Left hindlimb (tissue), 1 donor: ENCODE results near the gene EBLN2.

ENCODE experiments used
- DNase-seq: peaks from one replicate; pipeline ENCODE4 v3.0.0-alpha.2; 2018

EBLN2 gene

GRCh38 chr3:73061416-73061815 is at the start of gene EBLN2:
Gene EBLN2, plus strand, starts transcription at chr3:73061659. Its CDS starts 423 bp downstream, at chr3:73062082.
- DNase-seq, result no peak

DNA sequence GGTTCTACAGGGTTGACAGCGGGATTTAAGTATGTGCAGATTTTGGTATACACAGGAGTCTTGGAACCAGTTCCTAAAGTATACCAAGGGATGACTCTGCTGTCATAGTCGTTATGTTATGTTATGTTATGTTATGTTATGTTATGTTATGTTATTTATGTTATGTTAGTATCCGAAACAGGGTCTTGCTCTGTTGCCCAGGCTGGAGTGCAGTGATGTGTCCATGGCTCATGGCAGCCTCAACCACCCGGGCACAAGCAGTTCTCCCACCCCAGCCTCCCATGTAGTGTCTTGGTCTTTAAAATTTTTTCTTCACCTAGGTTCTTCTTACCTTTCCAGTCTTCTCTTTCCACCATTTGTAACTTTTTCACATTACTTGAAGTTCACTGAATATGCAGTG is 43.2 kb upstream of the EBLN2 start:
- DNase-seq, result no peak

- DNase-seq, result no peak
Measured at GRCh38 chr3:73018790-73019441, 42.5 kb upstream of the EBLN2 start.

DNA sequence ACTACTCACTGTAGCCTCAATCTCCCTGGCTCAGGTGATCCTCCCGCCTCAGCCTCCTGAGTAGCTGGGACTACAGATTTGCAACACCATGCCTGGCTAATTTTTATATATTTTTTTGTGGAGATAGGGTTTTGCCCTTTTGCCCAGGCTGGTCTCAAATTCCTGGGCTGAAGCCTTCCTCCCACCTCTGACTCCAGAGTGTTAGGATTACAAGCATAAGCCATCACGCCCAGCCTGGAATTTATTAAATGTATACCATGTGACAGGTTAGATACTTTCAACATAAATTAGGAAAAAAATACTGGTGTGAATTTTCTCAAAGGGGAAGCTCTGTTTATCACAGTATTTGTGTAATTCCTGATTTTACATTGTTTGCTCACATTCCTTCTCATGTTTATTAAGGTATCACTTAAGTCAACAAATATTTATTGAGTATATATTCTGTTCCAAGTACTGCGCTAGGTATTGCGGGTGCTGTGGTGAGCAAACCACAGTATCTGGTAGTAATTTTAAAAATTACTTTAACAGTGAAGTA is 40.1 kb upstream of the EBLN2 start:
- no peak for DNase-seq

GRCh38 chr3:73024836-73025235 is 36.6 kb upstream of the EBLN2 start:
- DNase-seq, result no peak

DNA sequence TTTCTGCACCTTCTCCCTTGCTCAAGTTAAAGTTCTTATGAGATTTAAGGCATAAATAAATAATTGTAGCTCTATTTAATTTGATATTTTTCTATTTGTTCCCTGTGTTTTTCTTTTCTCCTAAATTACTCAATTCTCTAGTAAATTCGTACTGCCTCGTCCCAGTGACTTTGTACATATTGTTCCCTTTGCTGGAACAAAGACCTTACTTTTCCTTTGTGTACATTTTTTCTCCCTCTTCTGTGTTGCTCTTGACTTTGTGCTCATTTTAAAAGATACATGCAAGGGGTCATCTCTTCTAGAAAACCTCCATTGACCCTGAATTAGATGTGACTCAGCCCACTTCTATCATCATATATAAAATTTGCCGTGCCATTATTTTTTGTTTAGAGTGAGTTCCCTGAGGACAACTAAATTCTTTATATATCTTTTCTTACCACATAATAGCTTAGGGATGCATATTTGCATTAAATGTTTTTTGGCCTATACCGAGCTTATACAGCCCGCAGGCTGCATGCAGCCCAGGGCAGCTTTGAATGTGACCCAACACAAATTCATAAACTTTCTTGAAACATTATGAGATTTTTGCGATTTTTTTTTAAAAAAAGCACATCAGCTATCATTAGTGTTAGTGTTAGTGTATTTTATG is 35.2 kb upstream of the EBLN2 start:
- no peak for DNase-seq

- no peak for DNase-seq
Measured at GRCh38 chr3:73026760-73027113, 34.7 kb upstream of the EBLN2 start.

DNA sequence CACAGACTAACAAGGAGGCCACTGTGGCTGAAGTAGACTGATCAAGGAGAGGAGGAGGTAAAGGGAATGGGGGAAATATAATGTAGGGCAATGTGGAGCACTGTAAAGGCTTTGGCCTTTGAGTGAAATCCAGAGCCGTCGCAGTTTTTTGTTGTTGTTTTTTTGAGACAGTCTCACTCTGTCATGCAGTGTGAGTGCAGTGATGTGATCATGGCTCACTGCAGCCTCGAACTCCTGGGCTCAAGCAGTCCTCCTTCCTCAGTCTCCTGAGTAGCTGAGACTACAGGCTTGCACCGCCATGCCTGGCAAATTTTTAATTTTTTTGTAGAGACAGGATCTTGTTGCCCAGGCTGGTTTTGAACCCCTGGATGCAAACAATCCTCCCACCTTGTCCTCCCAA is 32.7 kb upstream of the EBLN2 start:
- no peak for DNase-seq

DNA sequence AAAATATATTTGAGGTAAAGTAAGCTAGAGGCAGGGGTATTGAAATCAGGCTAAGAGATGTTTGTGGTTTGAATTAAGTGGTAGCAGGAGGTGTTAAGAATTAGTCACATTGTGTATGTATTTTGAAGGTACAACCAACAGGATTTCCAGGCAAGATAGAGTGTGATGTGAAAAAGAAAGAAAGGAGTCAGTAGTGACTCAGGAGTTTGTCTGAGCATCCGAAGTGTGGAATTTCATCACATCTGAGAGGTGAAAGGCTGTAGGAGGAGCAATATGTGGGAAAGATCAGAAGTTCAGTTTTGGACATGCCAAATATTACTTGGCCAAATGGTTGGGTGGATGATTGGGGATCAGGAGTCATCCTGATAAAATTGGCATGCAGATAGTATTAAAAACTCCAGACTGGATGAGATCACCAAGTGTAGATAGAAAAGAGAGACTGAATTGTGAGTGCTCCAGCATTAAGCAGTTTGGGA is 32.1 kb upstream of the EBLN2 start:
- DNase-seq, result no peak

DNA sequence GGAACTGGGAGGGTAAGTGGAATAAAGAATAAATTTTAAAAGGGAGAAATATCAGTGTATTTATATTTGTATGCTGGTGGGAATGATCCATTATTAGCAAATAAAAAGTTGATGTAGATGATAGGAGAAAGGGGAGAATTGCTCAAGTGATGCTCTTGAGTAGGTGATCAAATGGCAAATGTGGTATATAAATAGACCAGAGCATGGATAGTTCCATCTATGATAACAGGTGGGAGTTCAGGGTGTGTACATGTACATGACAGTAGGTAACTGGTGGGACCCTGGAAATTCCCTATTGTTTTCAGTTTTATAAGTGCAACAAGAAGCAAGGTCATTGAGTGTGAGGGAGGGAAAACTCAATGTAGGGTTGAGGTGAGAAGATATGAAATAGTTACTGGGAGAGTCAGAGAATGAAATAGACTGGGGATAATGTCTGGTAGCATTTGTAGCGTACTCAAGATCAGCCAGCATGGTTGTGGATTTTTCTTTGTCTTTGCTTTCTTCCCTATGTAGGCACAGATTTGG is 31.3 kb upstream of the EBLN2 start:
- DNase-seq, result no peak

GRCh38 chr3:73031573-73032103 is 29.8 kb upstream of the EBLN2 start:
- DNase-seq, result no peak

DNA sequence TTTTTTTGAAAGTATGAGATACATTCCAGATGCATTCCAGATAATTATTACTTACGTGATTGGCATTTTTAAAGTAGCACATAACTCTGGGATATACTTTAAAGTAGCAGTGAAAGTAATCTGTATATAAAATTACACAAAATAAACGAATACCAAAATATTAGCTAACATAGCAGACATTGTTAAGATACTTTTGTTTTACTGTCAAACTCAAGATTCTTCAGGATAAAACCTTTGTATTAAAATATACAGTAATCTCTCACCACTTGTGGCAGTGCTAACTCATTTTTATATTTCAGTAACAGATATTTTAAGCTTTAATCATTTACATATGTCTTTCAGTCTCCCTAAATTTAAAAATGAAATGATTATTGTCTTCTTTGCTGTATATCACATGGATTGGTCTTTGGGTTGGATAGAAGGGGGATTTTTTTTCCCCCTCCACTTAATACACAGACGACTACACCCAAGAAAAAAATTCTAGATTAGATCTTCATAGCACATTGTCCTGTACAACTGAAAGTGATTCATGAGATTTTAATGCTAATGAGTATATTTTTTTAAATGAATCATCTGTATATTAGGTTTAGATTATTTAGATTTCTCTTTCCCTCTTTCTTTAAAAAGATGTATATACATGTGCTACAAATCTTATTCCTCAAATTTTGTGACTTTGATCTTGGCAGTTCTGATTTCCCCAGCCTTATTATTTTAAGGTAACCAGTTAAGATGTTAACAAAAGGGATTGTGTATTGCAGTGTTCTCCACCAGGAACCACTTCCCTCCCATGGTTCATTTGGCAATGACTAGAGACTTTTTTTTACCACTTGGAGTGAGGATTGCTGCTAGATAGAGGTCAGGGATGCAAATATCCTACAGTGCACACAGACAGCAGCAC is 24.5 kb upstream of the EBLN2 start:
- no peak for DNase-seq

GRCh38 chr3:73041537-73041936 is 19.9 kb upstream of the EBLN2 start:
- DNase-seq, result no peak

DNA sequence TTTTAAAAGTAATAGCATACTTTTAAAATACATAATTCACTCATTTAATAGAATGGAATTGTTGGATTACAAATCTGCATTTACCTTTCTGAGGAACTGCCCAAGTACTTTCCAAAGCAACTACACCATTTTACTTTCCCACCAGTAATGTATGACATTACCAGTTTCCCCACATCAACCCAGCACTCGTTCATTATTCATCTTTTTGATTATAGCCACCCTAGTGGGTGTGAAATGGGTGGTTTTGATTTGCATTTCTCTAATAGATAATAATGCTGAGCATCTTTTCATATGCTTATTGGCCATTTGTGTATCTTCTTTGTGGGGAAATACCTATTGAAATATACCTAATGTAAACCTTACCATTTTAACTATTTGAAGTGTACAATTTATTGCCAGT is 18.0 kb upstream of the EBLN2 start:
- DNase-seq, result no peak

DNA sequence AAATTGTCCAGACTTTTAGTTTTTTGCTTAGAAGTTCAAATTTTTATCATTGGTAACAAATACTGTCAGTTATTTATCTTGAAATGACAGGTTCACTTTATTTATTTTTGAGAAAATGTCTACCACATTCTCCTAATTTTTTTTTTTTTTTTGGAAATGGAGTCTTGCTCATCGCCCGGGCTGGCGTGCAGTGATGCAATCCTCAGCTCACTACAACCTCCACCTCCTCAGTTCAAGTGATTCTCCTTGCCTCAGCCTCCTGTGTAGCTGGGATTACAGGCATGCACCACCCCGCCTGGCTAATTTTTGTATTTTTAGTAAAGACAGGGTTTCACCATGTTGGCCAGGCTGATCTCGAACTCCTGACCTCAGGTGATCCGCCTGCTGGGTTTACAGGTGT is 16.1 kb upstream of the EBLN2 start:
- DNase-seq, result no peak

GRCh38 chr3:73046195-73046594 is 15.3 kb upstream of the EBLN2 start:
- no peak for DNase-seq

GRCh38 chr3:73049319-73049718 is 12.1 kb upstream of the EBLN2 start:
- DNase-seq, result no peak

DNA sequence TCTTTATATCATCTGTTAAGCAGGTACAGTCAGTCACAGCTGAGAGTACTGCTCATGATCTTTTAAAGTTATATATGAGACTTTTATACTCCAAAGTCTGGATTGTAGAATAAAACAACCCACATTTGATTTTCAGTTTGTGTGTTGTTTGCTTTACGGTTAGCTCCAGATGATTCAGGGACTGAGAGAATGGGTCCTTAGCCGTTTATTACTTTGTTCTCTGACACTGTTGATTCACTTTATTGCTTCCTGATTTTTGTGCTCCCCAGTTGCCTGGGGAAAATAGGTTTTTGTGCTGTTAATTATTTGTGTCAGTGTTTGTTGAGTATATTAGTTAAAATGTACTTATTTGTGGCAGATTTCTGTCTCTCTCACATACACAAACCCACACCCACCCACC is 8.6 kb upstream of the EBLN2 start:
- DNase-seq, result no peak

DNA sequence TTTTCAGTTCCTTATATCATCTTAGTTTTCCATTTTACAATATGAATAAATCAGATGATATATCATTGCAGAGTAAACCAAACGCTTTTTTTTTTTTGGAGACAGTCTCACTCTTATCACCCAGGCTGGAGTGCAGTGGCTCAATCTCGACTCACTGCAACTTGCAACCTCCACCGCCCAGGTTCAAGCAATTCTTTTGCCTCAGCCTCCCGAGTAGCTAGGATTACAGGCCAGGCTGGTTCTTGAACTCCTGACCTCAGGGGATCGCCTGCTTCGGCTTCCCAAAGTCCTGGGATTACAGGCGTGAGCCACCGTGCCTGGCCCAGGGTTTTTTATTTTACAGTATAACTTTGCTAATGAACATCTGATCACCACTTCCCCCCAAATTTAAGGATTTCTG is 5.9 kb upstream of the EBLN2 start:
- DNase-seq, result no peak

DNA sequence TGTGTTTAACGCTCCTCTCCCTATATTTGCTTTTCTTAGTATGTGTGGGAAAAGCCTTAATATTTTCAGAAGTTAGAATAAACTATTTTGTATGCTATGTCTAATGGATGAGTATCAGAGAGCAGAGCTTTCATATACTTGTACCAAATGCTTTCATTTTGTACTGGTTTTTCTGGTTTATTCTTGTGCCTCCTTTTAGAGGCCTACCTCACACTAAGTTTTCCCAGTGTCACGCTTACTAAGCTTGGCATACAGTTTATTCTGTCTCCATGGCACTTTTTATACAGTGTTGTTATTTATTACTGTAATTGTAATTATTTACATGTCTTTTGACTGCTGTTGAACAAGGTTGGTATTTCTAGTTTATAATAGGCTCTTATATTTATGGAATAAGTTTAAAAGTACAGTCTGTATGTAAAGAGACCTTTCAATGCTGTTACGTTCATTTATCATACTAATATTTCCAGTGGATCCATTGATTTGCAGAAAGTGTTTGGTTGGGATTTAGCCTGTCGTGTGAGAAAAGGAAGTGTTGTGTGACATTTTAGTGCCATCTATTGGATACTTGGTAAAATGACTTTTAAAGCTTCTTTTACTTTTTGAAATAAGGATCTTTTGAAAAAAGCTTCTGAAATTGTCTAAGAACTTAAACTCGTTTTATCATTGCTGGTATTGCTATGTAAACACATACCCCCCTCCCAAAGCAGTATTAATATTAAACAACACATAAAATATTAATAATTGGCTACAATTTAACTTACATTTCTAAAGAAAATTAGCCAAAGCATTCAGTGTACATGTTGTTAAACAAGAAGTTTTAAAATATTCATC is 5.2 kb upstream of the EBLN2 start:
- DNase-seq, result no peak

GRCh38 chr3:73056845-73057150 is 4.7 kb upstream of the EBLN2 start:
- DNase-seq, result no peak

GRCh38 chr3:73060302-73060723 is 1.1 kb upstream of the EBLN2 start:
- no peak for DNase-seq
